Thyroid gland (tissue), 4 donors: ENCODE data around the gene DAZAP2. TPM values are rescaled to one million over a fixed set of nuclear protein-coding genes. Genes with fewer than 3 reads are reported as not detected.
"Not testable (repeated sequence)": the region's sequence is repeated elsewhere in the genome, so short reads cannot be mapped to it uniquely, and the experiment has no call there.

Experiments
- DNase-seq, 2 donors: peaks; one replicate each; pipeline ENCODE4 v3.0.0-alpha.2; 2019
- H3K27ac ChIP-seq, 3 donors: fragments of 200-600 bp; sonication (generic); 1 replicate in 2 of 3; 2 replicates in 1 of 3; pipeline ENCODE4 v1.5.1; 2016 to 2019; ENCODE audit warnings: mild to moderate bottlenecking in 1 of 3, moderate library complexity in 1 of 3
- H3K27me3 ChIP-seq: fragments of 200-600 bp; sonication (generic); one replicate; pipeline ENCODE4 v1.5.1; 2019
- H3K36me3 ChIP-seq, 2 donors: fragments of 200-600 bp; sonication (generic); one replicate each; pipeline ENCODE4 v1.5.1; 2016 to 2019
- H3K4me1 ChIP-seq, 2 donors: fragments of 200-600 bp; sonication (generic); one replicate each; pipeline ENCODE4 v1.5.1; 2017 to 2019
- H3K4me3 ChIP-seq, 3 donors: fragments of 200-600 bp; sonication (generic); replicated peaks in 1 of 3; 1 replicate in 2 of 3; 2 replicates in 1 of 3; pipeline ENCODE4 v1.5.1; 2016; ENCODE audit warnings: mild to moderate bottlenecking in 1 of 3
- H3K9me3 ChIP-seq: fragments of 200-600 bp; sonication (generic); one replicate; pipeline ENCODE4 v1.5.1; 2017
- CTCF ChIP-seq, 6 experiments: fragments of 200-600 bp in 3 of 6; fragments of 450-650 bp in 3 of 6; sonication (generic) in 3 of 6; IDR thresholded peaks; one replicate each; pipeline ENCODE4 v1.5.1; 2016 to 2019; ENCODE audit warnings: antibody characterized with exemption in 6 of 6, mild to moderate bottlenecking in 2 of 6, inconsistent platforms in 1 of 6, moderate library complexity in 1 of 6
- POLR2A ChIP-seq, 2 donors: fragments of 450-650 bp; IDR thresholded peaks; one replicate each; pipeline ENCODE4 v1.6.1; 2017; ENCODE audit warnings: antibody characterized with exemption in 2 of 2, mild to moderate bottlenecking in 2 of 2, moderate library complexity in 1 of 2
- WGBS, 2 donors: methylation state at CpG; one replicate each; pipeline ENCODE4 v1.1.5; 2017; 5-methylcytosine and 5-hydroxymethylcytosine counted together
- intact Hi-C: fragments of 100-400 bp; cut with DNase I; formaldehyde crosslinking; loops from one replicate; pipeline ENCODE4 v1.15.1; 2023
- total RNA-seq, 4 donors: library from RNA; depleted of rRNA; stranded (reverse); fragments of >200 nt; gene quantifications; one replicate each; pipeline ENCODE4 v1.2.3, GENCODE V29; 2016

The DAZAP2 gene
- total RNA-seq, 4 donors from 2014 or later, result 238 to 452 (median 323) TPM

GRCh38 chr12:51225771-51226170 is 12.9 kb upstream of the DAZAP2 start:
- no peaks in the 10 kb centered on the region for H3K27me3 ChIP-seq
- TF ChIP-seq POLR2A (IDR thresholded peaks at IDR 0.05) (no peak), CTCF (IDR thresholded peaks at IDR 0.05) (no peak)
- no peaks in the 10 kb centered on the region for H3K4me1 ChIP-seq
- no peaks in the 10 kb centered on the region for H3K36me3 ChIP-seq
- no peak overlapping the region for H3K4me3 ChIP-seq
- WGBS, 2 donors, result 91 to 97% methylated on average over 2 of the region's 2 CpGs
- H3K27ac ChIP-seq, result no peak overlapping the region
- intact Hi-C loops, result no loop called here
- no peaks in the 10 kb centered on the region for H3K9me3 ChIP-seq
- no peak for DNase-seq

- H3K27ac ChIP-seq, H3K27me3 ChIP-seq, H3K36me3 ChIP-seq, H3K4me1 ChIP-seq, DNase-seq, H3K4me3 ChIP-seq, H3K9me3 ChIP-seq, intact Hi-C loops: not testable (repeated sequence)
- 91 to 97% methylated on average over 5 of the region's 5 CpGs for WGBS, 2 donors
These were observed 11.5 kb upstream of the DAZAP2 start for GRCh38 chr12:51227112-51227511.

GRCh38 chr12:51227962-51228361 is 10.7 kb upstream of the DAZAP2 start:
- intact Hi-C loops, result no loop called here
- no peaks in the 10 kb centered on the region for H3K27me3 ChIP-seq
- H3K4me1 ChIP-seq, result no peaks in the 10 kb centered on the region
- TF ChIP-seq POLR2A (IDR thresholded peaks at IDR 0.05) (no peak), CTCF (IDR thresholded peaks at IDR 0.05) (no peak)
- H3K4me3 ChIP-seq, result no peak overlapping the region
- H3K9me3 ChIP-seq, result no peaks in the 10 kb centered on the region
- no peak for DNase-seq
- WGBS, 2 donors, result 91 to 97% methylated on average over 1 of the region's 1 CpG
- no peaks in the 10 kb centered on the region for H3K36me3 ChIP-seq
- no peak overlapping the region for H3K27ac ChIP-seq

- Histone ChIP-seq H3K27me3 (no peaks in the 10 kb centered on the region), H3K4me1 (no peaks in the 10 kb centered on the region), H3K4me3 (no peak overlapping the region), H3K9me3 (no peaks in the 10 kb centered on the region), H3K36me3 (no peaks in the 10 kb centered on the region), H3K27ac (no peak overlapping the region)
- DNase-seq, result no peak
- intact Hi-C loops, result no loop called here
- 92 to 94% methylated on average over 7 of the region's 7 CpGs for WGBS, 2 donors
- no peak for TF ChIP-seq POLR2A (IDR thresholded peaks at IDR 0.05)
- TF ChIP-seq CTCF (IDR thresholded peaks at IDR 0.05), result no peak
These were observed 9.4 kb upstream of the DAZAP2 start for GRCh38 chr12:51229116-51229809.

- Histone ChIP-seq H3K36me3 (no peaks in the 10 kb centered on the region), H3K4me1 (no peaks in the 10 kb centered on the region), H3K4me3 (no peak overlapping the region), H3K27ac (no peak overlapping the region), H3K27me3 (no peaks in the 10 kb centered on the region), H3K9me3 (no peaks in the 10 kb centered on the region)
- DNase-seq, result no peak
- intact Hi-C loops, result loop anchor here (10.0 kb wide), 1 partner anchor 148 kb away; the partner anchor contains the start of gene CSRNP2
- TF ChIP-seq CTCF (IDR thresholded peaks at IDR 0.05) (no peak), POLR2A (IDR thresholded peaks at IDR 0.05) (no peak)
These were observed 6.0 kb upstream of the DAZAP2 start for GRCh38 chr12:51232642-51233041.
